22Rv1 (cell line): Measurements from ENCODE around the gene MRPS18A.
A peak's percentile ranks its signal among the peaks of the same experiment; 100 is the strongest.
"Not testable (repeated sequence)": the region's sequence is repeated elsewhere in the genome, so short reads cannot be mapped to it uniquely, and the experiment has no call there.

Source experiments
- H3K27ac ChIP-seq: fragments of 450-650 bp; 2 replicates; pipeline ENCODE4 v1.5.1; 2017
- CTCF ChIP-seq: fragments of 450-650 bp; IDR thresholded peaks from 2 replicates; pipeline ENCODE4 v1.5.1; 2017; ENCODE audit warnings: mild to moderate bottlenecking
- ZFX ChIP-seq: fragments of 450-650 bp; IDR thresholded peaks from 2 replicates; pipeline ENCODE4 v1.6.1; 2017; ENCODE audit warnings: antibody characterized with exemption, borderline replicate concordance

Gene MRPS18A

DNA sequence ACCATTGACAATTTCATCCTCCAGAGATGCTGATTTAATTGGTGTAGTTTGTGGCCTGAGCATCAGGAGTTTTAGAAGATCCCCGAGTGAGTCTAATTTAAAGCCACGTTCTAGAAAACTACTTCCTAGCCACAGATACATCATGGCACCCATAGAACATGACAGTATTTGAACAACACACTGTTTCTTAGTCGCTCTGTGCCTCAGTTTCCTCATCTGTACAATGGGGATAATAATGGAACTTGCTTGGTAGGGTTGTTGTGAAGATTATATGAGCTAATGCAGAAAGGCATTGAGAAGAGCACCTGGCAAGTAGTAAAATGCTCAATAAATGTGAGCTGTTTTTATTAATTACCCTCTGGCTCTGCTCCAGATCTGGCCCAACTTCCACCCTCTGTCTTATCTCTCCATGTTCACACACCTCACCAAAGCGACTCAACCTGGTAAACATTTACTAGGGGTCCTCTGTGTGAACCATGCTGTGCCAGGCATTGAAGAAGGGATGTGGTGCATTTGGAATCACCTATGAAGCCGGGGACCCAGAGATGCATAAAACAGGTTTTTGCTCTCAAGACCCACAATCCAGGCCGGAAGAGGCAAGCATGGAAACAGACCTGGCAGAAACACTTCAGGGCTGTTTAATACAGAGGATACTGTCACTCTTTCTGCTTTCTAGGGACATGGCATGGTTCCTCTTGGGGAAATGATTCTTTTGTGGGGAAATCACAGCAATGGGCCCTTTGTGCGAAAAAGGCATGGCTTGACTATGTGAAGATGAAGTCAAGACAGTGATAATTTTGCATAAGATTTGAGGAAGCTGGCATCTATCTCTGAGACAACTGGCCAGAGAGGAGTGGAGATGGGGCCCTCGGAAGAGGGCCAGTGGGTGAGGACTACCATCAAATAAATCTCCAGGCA lies 16.2 kb upstream of the MRPS18A start:
- TF ChIP-seq ZFX (no peak), CTCF (no peak)
- peak overlapping the region; percentile 82 for H3K27ac ChIP-seq

DNA sequence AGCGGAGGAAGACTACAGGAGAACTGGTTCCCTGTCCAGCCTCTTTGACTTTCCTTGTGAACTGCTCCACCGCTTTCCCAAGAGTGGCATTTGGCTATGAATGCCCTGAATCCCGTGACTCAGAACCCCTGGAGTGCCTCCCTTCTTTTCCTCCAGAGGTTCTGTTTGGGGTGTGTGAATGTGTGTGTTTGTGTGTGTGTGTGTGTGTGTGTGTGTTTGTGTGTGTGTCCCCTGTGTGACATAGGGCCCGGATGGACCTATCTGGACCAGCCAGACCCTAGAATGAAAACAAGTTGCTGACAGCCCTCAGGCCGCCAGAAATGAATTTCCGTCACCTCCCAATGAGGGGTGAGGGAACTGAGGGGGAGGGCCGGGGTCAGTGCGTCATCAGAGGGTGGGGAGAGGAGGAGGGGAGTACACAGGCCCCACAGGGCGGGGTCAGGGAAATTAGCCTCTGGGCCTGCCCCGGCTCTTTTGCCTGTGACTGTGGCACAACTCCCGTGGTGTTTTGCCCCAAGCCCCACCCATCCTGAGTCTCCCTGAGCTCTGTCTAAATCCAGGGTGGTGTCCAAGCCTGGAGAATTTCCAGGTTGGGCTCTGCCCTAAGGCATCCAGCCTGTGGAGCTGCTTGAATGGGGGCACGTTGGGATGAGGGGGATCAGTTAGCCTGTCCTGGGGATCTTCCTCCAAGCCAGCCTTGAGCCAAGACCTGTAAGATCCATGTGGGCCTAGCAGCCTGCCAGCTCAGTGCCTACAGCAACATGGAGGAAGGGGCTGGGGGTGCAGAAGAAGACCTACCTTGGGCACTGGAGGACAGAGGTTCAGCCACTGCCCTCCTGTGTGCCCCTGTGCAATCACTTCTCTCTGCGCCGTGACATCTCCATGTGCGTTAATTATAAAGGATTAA lies 15.2 kb upstream of the MRPS18A start:
- H3K27ac ChIP-seq = peak overlapping the region; percentile 82
- TF ChIP-seq ZFX = no peak
- TF ChIP-seq CTCF = no peak

GRCh38 chr6:43702171-43702533 lies 14.6 kb upstream of the MRPS18A start:
- TF ChIP-seq ZFX (no peak), CTCF (no peak)
- peak overlapping the region; percentile 82 for H3K27ac ChIP-seq

DNA sequence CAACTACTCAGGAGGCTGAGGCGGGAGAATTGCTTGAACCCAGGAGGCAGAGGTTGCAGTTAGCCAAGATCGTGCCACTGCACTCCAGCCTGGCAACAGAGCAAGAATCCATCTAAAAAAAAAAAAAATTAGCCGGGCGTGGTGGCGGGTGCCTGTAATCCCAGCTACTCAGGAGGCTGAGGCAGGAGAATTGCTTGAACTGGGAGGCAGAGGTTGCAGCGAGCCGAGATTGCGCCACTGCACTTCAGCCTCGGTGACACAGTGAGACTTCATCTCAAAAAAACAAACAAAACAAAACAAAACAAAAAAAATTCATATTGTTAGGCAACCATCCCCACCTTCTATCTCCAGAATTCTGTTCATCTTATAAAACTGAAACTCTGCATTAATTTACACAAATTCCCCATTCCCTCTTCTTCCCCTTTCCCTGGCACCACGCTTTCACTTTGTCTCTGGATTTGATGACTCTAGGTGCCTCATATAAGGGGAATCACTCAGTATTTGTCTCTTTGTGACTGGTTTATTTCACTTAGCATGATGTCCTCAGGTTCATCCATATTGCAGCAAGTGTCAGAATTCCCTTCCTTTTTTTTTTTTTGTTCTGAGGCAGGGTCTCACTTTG lies 13.5 kb upstream of the MRPS18A start:
- H3K27ac ChIP-seq = not testable (repeated sequence)

DNA sequence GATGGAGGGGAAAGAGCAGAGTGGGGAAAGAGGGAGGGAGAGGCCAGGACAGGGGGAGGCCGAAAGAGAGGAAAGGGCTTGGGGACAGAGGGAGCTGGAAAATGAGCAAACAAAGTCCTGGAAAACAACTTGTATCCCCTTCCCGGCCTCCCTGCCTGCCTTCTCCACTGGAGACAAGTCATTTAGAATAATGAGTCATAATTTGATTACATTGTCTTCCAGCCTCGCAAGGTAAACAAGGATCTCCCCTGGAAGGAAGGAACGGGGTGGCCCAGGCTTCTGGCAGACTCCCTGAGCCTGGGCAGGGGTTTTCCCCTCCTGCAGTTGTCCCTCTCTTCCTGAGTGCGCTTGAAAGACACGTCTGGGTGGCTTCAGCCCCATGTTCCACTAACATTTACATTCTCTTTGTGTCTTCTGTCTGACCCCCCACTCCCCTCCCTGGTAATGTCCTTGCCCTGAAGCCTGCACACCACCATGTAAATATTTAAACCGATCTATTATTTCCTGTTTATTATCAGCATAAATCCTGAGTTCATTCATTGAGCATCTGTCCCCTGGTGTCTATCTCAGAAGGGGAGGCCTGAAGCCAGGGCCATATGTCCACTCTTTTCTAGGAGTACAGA lies 12.1 kb upstream of the MRPS18A start:
- TF ChIP-seq ZFX (no peak), CTCF (no peak)
- H3K27ac ChIP-seq = no peak overlapping the region

DNA sequence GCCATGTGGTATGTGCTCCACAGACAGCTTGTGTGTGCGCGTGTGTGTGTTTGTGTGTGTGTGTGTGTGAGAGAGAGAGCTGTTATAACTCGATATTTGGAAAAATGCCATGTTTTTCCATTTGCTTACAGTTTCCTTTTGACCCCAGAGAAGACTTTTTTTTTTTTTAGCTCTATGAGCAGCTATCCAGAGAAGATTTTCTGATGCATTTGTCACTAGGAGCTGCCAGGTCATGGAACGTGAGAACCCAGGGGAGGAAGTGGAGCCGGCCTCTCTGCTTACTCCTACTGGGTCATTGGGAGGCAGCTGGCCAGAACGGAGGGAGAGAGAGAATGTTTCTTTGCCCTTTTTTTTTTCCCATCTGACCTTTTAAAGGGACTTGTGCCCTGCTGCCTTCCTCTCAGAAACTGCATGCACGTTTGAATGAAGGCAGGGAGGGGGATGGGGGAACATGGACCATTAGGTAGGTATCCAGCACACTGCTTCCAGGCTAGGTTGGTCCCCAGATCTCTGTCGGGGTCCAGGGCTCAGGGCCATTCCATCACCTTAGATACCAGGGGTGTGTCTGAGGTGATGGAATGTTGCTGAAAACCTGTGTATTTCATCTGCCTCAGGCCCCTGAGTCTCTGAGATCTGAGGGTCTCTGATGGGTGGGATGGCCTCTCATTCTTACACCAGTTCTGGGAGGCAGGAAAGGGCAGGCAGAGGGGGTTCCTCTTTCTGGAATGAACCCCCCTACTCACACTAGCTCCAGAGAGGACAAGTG lies 11.2 kb upstream of the MRPS18A start:
- no peak for TF ChIP-seq ZFX
- no peak for TF ChIP-seq CTCF
- H3K27ac ChIP-seq = no peak overlapping the region

- TF ChIP-seq ZFX (no peak), CTCF (no peak)
- H3K27ac ChIP-seq = no peak overlapping the region
Measured at GRCh38 chr6:43697421-43697820, 9.8 kb upstream of the MRPS18A start.
